GM23248 (cell line): ENCODE data around the gene PHF12. TPM values are rescaled to one million over a fixed set of nuclear protein-coding genes. Genes with fewer than 3 reads are reported as not detected.

Experiments used
- DNase-seq: peaks from one replicate; pipeline ENCODE4 v3.0.0-alpha.2; 2015
- H2AFZ ChIP-seq: fragments of 200-600 bp; sonication (generic); 2 replicates; pipeline ENCODE4 v1.6.1; 2016; ENCODE audit warnings: antibody characterized with exemption
- H3F3A ChIP-seq: fragments of 200-600 bp; sonication (generic); 2 replicates; pipeline ENCODE4 v1.6.1; 2016; ENCODE audit warnings: mild to moderate bottlenecking, antibody characterized with exemption, mixed run types; ENCODE audit not compliant: insufficient read depth
- H3K27ac ChIP-seq: fragments of 200-600 bp; sonication (generic); 2 replicates; pipeline ENCODE4 v1.5.1; 2016; ENCODE audit warnings: mild to moderate bottlenecking
- H3K27me3 ChIP-seq: fragments of 200-600 bp; sonication (generic); replicated peaks from 2 replicates; pipeline ENCODE4 v1.6.1; 2016; ENCODE audit warnings: mild to moderate bottlenecking; ENCODE audit not compliant: insufficient read depth
- H3K36me3 ChIP-seq: fragments of 200-600 bp; sonication (generic); 2 replicates; pipeline ENCODE4 v1.6.1; 2016; ENCODE audit warnings: low read depth, mild to moderate bottlenecking
- H3K4me1 ChIP-seq: fragments of 200-600 bp; sonication (generic); 2 replicates; pipeline ENCODE4 v1.6.1; 2016; ENCODE audit warnings: mild to moderate bottlenecking; ENCODE audit not compliant: insufficient read depth
- H3K4me2 ChIP-seq: fragments of 200-600 bp; sonication (generic); one replicate; pipeline ENCODE4 v1.6.1; 2016; ENCODE audit warnings: mild to moderate bottlenecking; ENCODE audit not compliant: unreplicated experiment
- H3K4me3 ChIP-seq: fragments of 200-600 bp; sonication (generic); 2 replicates; pipeline ENCODE4 v1.5.1; 2016; ENCODE audit warnings: mild to moderate bottlenecking
- H3K79me2 ChIP-seq: fragments of 200-600 bp; sonication (generic); 2 replicates; pipeline ENCODE4 v1.6.1; 2016; ENCODE audit warnings: mild to moderate bottlenecking; ENCODE audit not compliant: insufficient read depth
- H3K9ac ChIP-seq: fragments of 200-600 bp; sonication (generic); 2 replicates; pipeline ENCODE4 v1.6.1; 2016; ENCODE audit warnings: mild to moderate bottlenecking
- H3K9me2 ChIP-seq: fragments of 200-600 bp; sonication (generic); 2 replicates; pipeline ENCODE4 v1.6.1; 2016; ENCODE audit warnings: mixed run types, mild to moderate bottlenecking, moderate library complexity; ENCODE audit not compliant: insufficient read depth
- H3K9me3 ChIP-seq: fragments of 200-600 bp; sonication (generic); one replicate; pipeline ENCODE4 v1.6.1; 2017; ENCODE audit warnings: low read depth
- H4K20me1 ChIP-seq: fragments of 200-600 bp; sonication (generic); 2 replicates; pipeline ENCODE4 v1.6.0; 2016; ENCODE audit not compliant: insufficient read depth
- EZH2 ChIP-seq: fragments of 200-600 bp; sonication (generic); IDR thresholded peaks from 2 replicates; pipeline ENCODE4 v1.6.1; 2018; ENCODE audit warnings: antibody characterized with exemption, mild to moderate bottlenecking; ENCODE audit not compliant: insufficient read depth, poor library complexity, severe bottlenecking
- EZH2phosphoT487 ChIP-seq: fragments of 200-600 bp; sonication (generic); IDR thresholded peaks from 2 replicates; pipeline ENCODE4 v1.6.1; 2018; ENCODE audit warnings: antibody characterized with exemption, moderate library complexity, mild to moderate bottlenecking, low read depth; ENCODE audit not compliant: insufficient read depth
- WGBS, 2 experiments: methylation state at CpG; one replicate each; pipeline ENCODE4 v1.1.6; 2015 to 2017; ENCODE audit warnings: low lambda C conversion rate in 2 of 2, low coverage in 1 of 2; ENCODE audit errors: missing lambda C conversion rate in 2 of 2; 5-methylcytosine and 5-hydroxymethylcytosine counted together
- in situ Hi-C: fragments of 300-500 bp; cut with MboI; formaldehyde crosslinking; loops from 2 replicates; pipeline ENCODE4 v1.15.0; 2020
- polyA plus RNA-seq: library from polyadenylated mRNA; unstranded; fragments of >200 nt; fragmentation: Nextera tagmentation; extraction: Ambion mirVana; gene quantifications from 2 replicates; pipeline ENCODE4 v1.2.1, GENCODE V29; 2016
- total RNA-seq: library from RNA; depleted of rRNA; stranded (reverse); fragments of >200 nt; shearing (Covaris generic); gene quantifications from 2 replicates; pipeline ENCODE4 v1.2.3, GENCODE V29; 2014

PHF12 gene
- total and polyA plus RNA-seq, 2 experiments from 2014 or later: 6.1 to 27.7 TPM

GRCh38 chr17:28958820-28959455, 7.6 kb upstream of the PHF12 start:
- TF ChIP-seq EZH2 (no peak), EZH2phosphoT487 (no peak)
- no peak for DNase-seq
- Histone ChIP-seq H3K9ac (no peak overlapping the region), H3F3A (no peaks in the 10 kb centered on the region), H3K9me3 (no peaks in the 10 kb centered on the region), H2AFZ (no peak overlapping the region), H4K20me1 (no peaks in the 10 kb centered on the region), H3K4me3 (no peak overlapping the region), H3K4me1 (no peaks in the 10 kb centered on the region), H3K79me2 (no peaks in the 10 kb centered on the region), H3K27me3 (peaks cover 15% of the 10 kb centered on the region), H3K4me2 (no peak overlapping the region), H3K36me3 (no peaks in the 10 kb centered on the region), H3K27ac (no peak overlapping the region), H3K9me2 (no peaks in the 10 kb centered on the region)
- in situ Hi-C loops: no loop called here
- WGBS, 2 experiments: 83 to 84% methylated on average over 15 to 18 of the region's 18 CpGs

DNA sequence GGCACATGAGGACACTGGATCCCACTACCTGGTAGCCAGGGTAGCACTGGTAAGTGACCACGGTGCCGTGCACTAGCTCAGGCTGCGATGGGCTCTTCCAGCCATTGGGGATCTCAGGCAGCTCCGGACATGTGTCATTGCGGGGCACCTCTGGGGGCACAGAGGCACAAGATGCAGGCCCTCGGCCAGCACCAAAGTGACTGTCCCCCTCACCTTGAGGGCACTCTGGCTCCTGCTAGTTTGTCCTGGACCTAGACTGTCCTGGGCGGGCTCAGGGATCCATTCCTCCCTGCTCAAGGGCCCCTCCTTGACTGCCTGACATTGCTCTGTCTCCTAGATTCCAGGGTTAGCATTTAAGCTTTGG, 6.7 kb upstream of the PHF12 start:
- DNase-seq: no peak
- no peaks in the 10 kb centered on the region for H3F3A ChIP-seq
- no peaks in the 10 kb centered on the region for H3K79me2 ChIP-seq
- no peak overlapping the region for H2AFZ ChIP-seq
- no peaks in the 10 kb centered on the region for H3K36me3 ChIP-seq
- no peaks in the 10 kb centered on the region for H3K9me2 ChIP-seq
- H3K27ac ChIP-seq: no peak overlapping the region
- no peak overlapping the region for H3K4me2 ChIP-seq
- H3K4me1 ChIP-seq: no peaks in the 10 kb centered on the region
- in situ Hi-C loops: no loop called here
- no peak overlapping the region for H3K9ac ChIP-seq
- no peak overlapping the region for H3K4me3 ChIP-seq
- H3K9me3 ChIP-seq: no peaks in the 10 kb centered on the region
- no peaks in the 10 kb centered on the region for H4K20me1 ChIP-seq
- 73 to 84% methylated on average over 7 of the region's 7 CpGs for WGBS, 2 experiments
- TF ChIP-seq EZH2 (no peak), EZH2phosphoT487 (no peak)
- peaks cover 9% of the 10 kb centered on the region; the same call in 1 of the 2 replicates for H3K27me3 ChIP-seq

DNA sequence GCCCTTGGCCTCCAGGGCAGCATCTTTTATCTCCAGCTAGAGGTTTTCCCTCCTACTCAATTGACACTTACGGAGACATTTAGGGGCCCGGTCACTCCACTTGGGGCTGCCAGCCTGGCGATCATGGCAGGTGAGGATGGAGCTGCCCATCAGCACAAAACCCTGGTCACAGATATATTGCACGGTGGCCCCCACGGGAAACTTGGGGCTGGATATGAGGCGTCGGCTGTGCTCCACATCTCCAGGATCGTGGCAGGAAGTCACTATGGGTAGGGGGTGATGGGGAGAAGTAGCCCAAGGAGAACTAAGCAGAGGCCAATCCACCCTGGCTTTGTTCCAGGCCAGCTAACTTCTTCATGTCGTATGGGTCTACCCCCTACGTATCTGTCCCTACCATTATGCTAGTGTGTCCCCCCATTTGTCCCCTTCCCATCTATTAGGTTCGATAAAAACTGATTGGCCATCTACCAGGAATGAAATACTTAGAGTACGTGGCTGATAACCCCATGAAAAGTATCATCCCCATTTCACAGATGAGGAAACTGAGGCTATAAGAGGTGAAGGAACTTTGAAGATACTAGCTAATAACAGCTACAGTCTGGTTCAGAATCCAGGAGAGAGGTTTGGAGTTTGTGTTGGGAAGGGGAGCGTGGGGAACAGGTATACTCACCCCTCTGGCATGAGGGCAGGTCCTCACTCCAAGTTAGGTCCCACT, 6.1 kb upstream of the PHF12 start:
- Histone ChIP-seq H3K4me2 (no peak overlapping the region), H3F3A (no peaks in the 10 kb centered on the region), H3K27me3 (peaks cover 9% of the 10 kb centered on the region; the same call in 1 of the 2 replicates), H2AFZ (no peak overlapping the region), H3K27ac (no peak overlapping the region), H3K79me2 (no peaks in the 10 kb centered on the region), H3K36me3 (no peaks in the 10 kb centered on the region), H4K20me1 (no peaks in the 10 kb centered on the region), H3K9me3 (no peaks in the 10 kb centered on the region), H3K4me3 (no peak overlapping the region), H3K9me2 (no peaks in the 10 kb centered on the region), H3K4me1 (0 out of 2 replicates have a peak, but pooled peaks cover 3% of the 10 kb centered on the region), H3K9ac (no peak overlapping the region)
- in situ Hi-C loops: no loop called here
- WGBS, 2 experiments: 76 to 83% methylated on average over 13 of the region's 13 CpGs
- no peak for DNase-seq
- no peak for TF ChIP-seq EZH2phosphoT487
- TF ChIP-seq EZH2: no peak

DNA sequence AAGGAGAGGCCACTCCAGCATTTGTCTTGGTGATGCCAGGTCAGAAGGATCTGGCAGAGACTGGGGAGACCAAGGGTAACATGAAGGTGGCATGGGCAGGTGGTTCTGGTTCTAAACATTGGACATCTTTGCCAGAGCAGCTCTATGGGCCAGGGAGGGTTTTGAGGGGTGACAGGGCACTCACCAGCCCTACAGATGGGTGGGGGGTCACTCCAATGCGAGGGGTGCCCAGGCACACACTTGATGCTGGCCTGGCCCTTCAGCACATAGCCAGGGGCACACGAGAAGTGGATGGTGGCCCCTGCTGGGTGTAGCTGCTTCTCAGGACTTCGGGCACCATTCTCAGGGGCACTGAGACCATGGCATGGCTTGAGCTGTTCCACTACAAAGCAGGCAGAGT, 5.5 kb upstream of the PHF12 start:
- Histone ChIP-seq H4K20me1 (no peaks in the 10 kb centered on the region), H3K27me3 (peaks cover 5% of the 10 kb centered on the region; the same call in 1 of the 2 replicates), H3F3A (peaks cover 3% of the 10 kb centered on the region; the same call in 1 of the 2 replicates), H3K4me1 (0 out of 2 replicates have a peak, but pooled peaks cover 3% of the 10 kb centered on the region), H3K36me3 (no peaks in the 10 kb centered on the region), H3K4me3 (no peak overlapping the region), H3K4me2 (no peak overlapping the region), H3K9ac (no peak overlapping the region), H2AFZ (no peak overlapping the region), H3K79me2 (no peaks in the 10 kb centered on the region), H3K9me3 (no peaks in the 10 kb centered on the region), H3K9me2 (no peaks in the 10 kb centered on the region), H3K27ac (no peak overlapping the region)
- WGBS, 2 experiments: 47 to 51% methylated on average over 3 of the region's 3 CpGs
- no peak for TF ChIP-seq EZH2phosphoT487
- no peak for TF ChIP-seq EZH2
- no peak for DNase-seq
- in situ Hi-C loops: no loop called here
